K562 (cell line): Measurements from ENCODE around the gene LCNL1.

ENCODE experiments used
- NR2C2 ChIP-seq, 2 experiments: fragments of 200-800 bp in 1 of 2; sonication (Bioruptor generic) in 1 of 2; sonication (generic) in 1 of 2; formaldehyde crosslinking in 1 of 2; IDR thresholded peaks; 2 replicates each; pipeline versions ENCODE4 v1.6.1 to v1.8.0; 2016 to 2022; ENCODE audit warnings: mild to moderate bottlenecking in 1 of 2, missing compliant biosample characterization in 1 of 2, missing genetic modification characterization in 1 of 2, missing genetic modification reagents in 1 of 2
- SETDB1 ChIP-seq: IDR thresholded peaks from one replicate; pipeline ENCODE4 v1.6.1; 2012; ENCODE audit warnings: low read length, control low read depth, inconsistent platforms
- TAF1 ChIP-seq: IDR thresholded peaks from 2 replicates; pipeline ENCODE4 v1.6.1; 2011; ENCODE audit warnings: mild to moderate bottlenecking, low read length, moderate library complexity; ENCODE audit not compliant: insufficient read depth, control insufficient read depth, severe bottlenecking; ENCODE audit errors: extremely low read depth
- ZC3H4 ChIP-seq: sonication (generic); formaldehyde crosslinking; IDR thresholded peaks from 2 replicates; pipeline ENCODE4 v1.9.0; 2021; ENCODE audit warnings: missing genetic modification reagents, borderline replicate concordance
- TF ChIP-seq, protein P1 (sequence below), 3 experiments: IDR thresholded peaks in 2 of 3; conservative IDR thresholded peaks in 1 of 3; 2 replicates each; pipeline ENCODE4 v1.5.1; 2011 to 2012; ENCODE audit warnings: low read length in 3 of 3, mild to moderate bottlenecking in 3 of 3, control low read depth in 2 of 3, improper control_type of control experiment in 1 of 3, inconsistent platforms in 1 of 3, low read depth in 1 of 3, mixed read lengths in 1 of 3, moderate library complexity in 1 of 3; ENCODE audit not compliant: insufficient read depth in 2 of 3

DNA sequence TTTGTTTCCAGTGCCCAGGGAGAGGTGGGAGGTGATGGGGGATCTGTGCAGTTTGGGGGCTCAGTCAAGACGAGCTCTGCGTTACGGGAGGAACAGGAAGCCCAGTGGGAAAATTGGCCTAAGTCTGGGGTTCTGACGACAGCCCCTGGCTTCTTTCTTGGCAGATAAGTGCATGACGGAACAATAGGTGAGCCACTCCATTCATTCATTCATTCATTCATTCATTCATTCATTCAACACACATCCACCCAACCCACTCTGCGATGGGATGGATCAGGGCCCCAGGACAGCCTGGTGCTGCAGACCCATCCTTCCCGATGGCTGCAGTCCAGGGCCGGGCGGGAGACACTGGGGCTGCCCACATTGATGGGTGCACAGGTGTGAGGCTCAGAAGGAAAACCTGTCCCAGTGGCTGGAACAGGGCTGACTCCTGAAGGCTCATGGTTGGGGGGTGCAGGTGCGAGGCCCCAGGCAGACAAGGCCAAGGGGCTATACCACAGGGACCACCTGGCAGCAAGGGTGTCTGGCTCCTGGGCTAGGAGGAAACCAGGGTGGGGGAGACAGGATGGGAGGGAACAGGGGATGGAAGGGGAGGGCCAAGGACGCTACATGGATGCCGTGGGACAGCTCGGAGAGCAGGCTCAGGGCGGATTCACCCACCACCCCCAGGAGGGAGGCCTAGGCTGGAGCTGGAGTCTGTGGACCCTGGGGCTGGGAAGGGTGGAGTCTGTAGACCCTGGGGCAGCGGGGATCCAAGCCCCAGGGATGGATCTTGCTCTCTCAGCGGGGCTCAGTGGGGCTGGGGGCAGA lies 1.9 kb upstream of the LCNL1 start:
- no peak for TF ChIP-seq NR2C2 (CRISPR knock-in tag; IDR thresholded peaks at IDR 0.05)
- TF ChIP-seq NR2C2 (tag; IDR thresholded peaks at IDR 0.05) = no peak
- no peak for TF ChIP-seq ZC3H4 (CRISPR knock-in tag)
- TF ChIP-seq TAF1 = no peak
- TF ChIP-seq, protein P1, sequence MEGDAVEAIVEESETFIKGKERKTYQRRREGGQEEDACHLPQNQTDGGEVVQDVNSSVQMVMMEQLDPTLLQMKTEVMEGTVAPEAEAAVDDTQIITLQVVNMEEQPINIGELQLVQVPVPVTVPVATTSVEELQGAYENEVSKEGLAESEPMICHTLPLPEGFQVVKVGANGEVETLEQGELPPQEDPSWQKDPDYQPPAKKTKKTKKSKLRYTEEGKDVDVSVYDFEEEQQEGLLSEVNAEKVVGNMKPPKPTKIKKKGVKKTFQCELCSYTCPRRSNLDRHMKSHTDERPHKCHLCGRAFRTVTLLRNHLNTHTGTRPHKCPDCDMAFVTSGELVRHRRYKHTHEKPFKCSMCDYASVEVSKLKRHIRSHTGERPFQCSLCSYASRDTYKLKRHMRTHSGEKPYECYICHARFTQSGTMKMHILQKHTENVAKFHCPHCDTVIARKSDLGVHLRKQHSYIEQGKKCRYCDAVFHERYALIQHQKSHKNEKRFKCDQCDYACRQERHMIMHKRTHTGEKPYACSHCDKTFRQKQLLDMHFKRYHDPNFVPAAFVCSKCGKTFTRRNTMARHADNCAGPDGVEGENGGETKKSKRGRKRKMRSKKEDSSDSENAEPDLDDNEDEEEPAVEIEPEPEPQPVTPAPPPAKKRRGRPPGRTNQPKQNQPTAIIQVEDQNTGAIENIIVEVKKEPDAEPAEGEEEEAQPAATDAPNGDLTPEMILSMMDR (IDR thresholded peaks at IDR 0.05 in 2 of 3, conservative IDR thresholded peaks at IDR 0.05 in 1 of 3; ENCODE audit: insufficient read depth in 2 of 3, low read depth in 1 of 3, low read length in 3 of 3) = no peak
- TF ChIP-seq SETDB1 = no peak
